Neural crest cell (in vitro differentiated cells): ENCODE results near the gene LRRC72. TPM values are rescaled to one million over a fixed set of nuclear protein-coding genes. Genes with fewer than 3 reads are reported as not detected.
"Not testable (repeated sequence)": the region's sequence is repeated elsewhere in the genome, so short reads cannot be mapped to it uniquely, and the experiment has no call there.

Source experiments
- DNase-seq: peaks from one replicate; pipeline ENCODE4 v3.0.0; 2021; ENCODE audit warnings: low read depth, mixed read lengths, low spot score
- H3K27ac Mint-ChIP-seq: one replicate; pipeline ENCODE4 v1.8.0; 2021; ENCODE audit warnings: mild to moderate bottlenecking, mixed read lengths; ENCODE audit not compliant: unreplicated experiment
- H3K27me3 Mint-ChIP-seq: 2 replicates; pipeline ENCODE4 v1.8.0; 2021; ENCODE audit warnings: low read depth, mild to moderate bottlenecking, mixed read lengths
- H3K36me3 Mint-ChIP-seq: 2 replicates; pipeline ENCODE4 v1.8.0; 2021; ENCODE audit warnings: low read depth, mild to moderate bottlenecking, mixed read lengths
- H3K4me1 Mint-ChIP-seq: 2 replicates; pipeline ENCODE4 v1.8.0; 2021; ENCODE audit warnings: mixed read lengths
- H3K4me3 Mint-ChIP-seq: one replicate; pipeline ENCODE4 v1.8.0; 2021; ENCODE audit warnings: mild to moderate bottlenecking, mixed read lengths
- H3K9me3 Mint-ChIP-seq: 2 replicates; pipeline ENCODE4 v1.8.0; 2021; ENCODE audit warnings: mixed read lengths
- CTCF ChIP-seq: fragments of 200-600 bp; sonication (generic); conservative IDR thresholded peaks from 2 replicates; pipeline ENCODE4 v1.5.0; 2021; ENCODE audit warnings: antibody characterized with exemption, mild to moderate bottlenecking
- total RNA-seq: library from RNA; stranded (reverse); gene quantifications from 2 replicates; pipeline ENCODE4 v1.2.1, GENCODE V29; 2021

Gene LRRC72
- total RNA-seq, 1 donor from 2014 or later = not detected

- no peak overlapping the region for H3K4me3 Mint-ChIP-seq
Measured at GRCh38 chr7:16529697-16530096, 3.1 kb downstream of the LRRC72 start.

GRCh38 chr7:16531707-16532106 lies 5.1 kb downstream of the LRRC72 start:
- Mint-ChIP-seq H3K27ac (no peak overlapping the region), H3K4me3 (no peak overlapping the region), H3K9me3 (no peaks in the 10 kb centered on the region), H3K36me3 (no peaks in the 10 kb centered on the region), H3K27me3 (no peaks in the 10 kb centered on the region), H3K4me1 (no peaks in the 10 kb centered on the region)
- DNase-seq = no peak
- no peak for TF ChIP-seq CTCF

More at GRCh38 chr7:16529697-16530096, 3.1 kb downstream of the LRRC72 start:
- Mint-ChIP-seq H3K36me3 (no peaks in the 10 kb centered on the region), H3K9me3 (no peaks in the 10 kb centered on the region), H3K27me3 (no peaks in the 10 kb centered on the region), H3K4me1 (no peaks in the 10 kb centered on the region), H3K27ac (no peak overlapping the region)
- no peak for TF ChIP-seq CTCF
- DNase-seq = no peak

- Mint-ChIP-seq H3K27ac (no peak overlapping the region), H3K4me1 (no peaks in the 10 kb centered on the region), H3K27me3 (no peaks in the 10 kb centered on the region), H3K9me3 (no peaks in the 10 kb centered on the region), H3K4me3 (no peak overlapping the region), H3K36me3 (no peaks in the 10 kb centered on the region)
- TF ChIP-seq CTCF = no peak
- no peak for DNase-seq
Measured at GRCh38 chr7:16532272-16532671, 5.6 kb downstream of the LRRC72 start.

- no peak for TF ChIP-seq CTCF
- H3K36me3 Mint-ChIP-seq = no peaks in the 10 kb centered on the region
- no peaks in the 10 kb centered on the region for H3K4me1 Mint-ChIP-seq
- H3K9me3 Mint-ChIP-seq = no peaks in the 10 kb centered on the region
- no peak overlapping the region for H3K4me3 Mint-ChIP-seq
- no peaks in the 10 kb centered on the region for H3K27me3 Mint-ChIP-seq
- H3K27ac Mint-ChIP-seq = no peak overlapping the region
- DNase-seq = no peak
Measured at GRCh38 chr7:16535500-16535899, 8.9 kb downstream of the LRRC72 start.

- H3K27ac Mint-ChIP-seq, H3K4me1 Mint-ChIP-seq, H3K36me3 Mint-ChIP-seq, H3K9me3 Mint-ChIP-seq, DNase-seq, H3K4me3 Mint-ChIP-seq, H3K27me3 Mint-ChIP-seq: not testable (repeated sequence)
Measured at GRCh38 chr7:16540559-16540958, 13.9 kb downstream of the LRRC72 start.

GRCh38 chr7:16542401-16542800 lies 15.8 kb downstream of the LRRC72 start:
- H3K4me1 Mint-ChIP-seq = no peaks in the 10 kb centered on the region
- H3K27ac Mint-ChIP-seq = no peak overlapping the region
- H3K27me3 Mint-ChIP-seq = no peaks in the 10 kb centered on the region
- no peaks in the 10 kb centered on the region for H3K36me3 Mint-ChIP-seq
- DNase-seq = no peak
- no peak for TF ChIP-seq CTCF
- no peak overlapping the region for H3K4me3 Mint-ChIP-seq
- H3K9me3 Mint-ChIP-seq = no peaks in the 10 kb centered on the region
